RPMI8226 (cell line): ENCODE data around the gene CDH5.
A peak's percentile ranks its signal among the peaks of the same experiment; 100 is the strongest.
"Not testable (repeated sequence)": the region's sequence is repeated elsewhere in the genome, so short reads cannot be mapped to it uniquely, and the experiment has no call there.

Experiments used
- DNase-seq: peaks from one replicate; pipeline ENCODE4 v3.0.0-alpha.2; 2015

Gene CDH5, protein sequence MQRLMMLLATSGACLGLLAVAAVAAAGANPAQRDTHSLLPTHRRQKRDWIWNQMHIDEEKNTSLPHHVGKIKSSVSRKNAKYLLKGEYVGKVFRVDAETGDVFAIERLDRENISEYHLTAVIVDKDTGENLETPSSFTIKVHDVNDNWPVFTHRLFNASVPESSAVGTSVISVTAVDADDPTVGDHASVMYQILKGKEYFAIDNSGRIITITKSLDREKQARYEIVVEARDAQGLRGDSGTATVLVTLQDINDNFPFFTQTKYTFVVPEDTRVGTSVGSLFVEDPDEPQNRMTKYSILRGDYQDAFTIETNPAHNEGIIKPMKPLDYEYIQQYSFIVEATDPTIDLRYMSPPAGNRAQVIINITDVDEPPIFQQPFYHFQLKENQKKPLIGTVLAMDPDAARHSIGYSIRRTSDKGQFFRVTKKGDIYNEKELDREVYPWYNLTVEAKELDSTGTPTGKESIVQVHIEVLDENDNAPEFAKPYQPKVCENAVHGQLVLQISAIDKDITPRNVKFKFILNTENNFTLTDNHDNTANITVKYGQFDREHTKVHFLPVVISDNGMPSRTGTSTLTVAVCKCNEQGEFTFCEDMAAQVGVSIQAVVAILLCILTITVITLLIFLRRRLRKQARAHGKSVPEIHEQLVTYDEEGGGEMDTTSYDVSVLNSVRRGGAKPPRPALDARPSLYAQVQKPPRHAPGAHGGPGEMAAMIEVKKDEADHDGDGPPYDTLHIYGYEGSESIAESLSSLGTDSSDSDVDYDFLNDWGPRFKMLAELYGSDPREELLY

DNA sequence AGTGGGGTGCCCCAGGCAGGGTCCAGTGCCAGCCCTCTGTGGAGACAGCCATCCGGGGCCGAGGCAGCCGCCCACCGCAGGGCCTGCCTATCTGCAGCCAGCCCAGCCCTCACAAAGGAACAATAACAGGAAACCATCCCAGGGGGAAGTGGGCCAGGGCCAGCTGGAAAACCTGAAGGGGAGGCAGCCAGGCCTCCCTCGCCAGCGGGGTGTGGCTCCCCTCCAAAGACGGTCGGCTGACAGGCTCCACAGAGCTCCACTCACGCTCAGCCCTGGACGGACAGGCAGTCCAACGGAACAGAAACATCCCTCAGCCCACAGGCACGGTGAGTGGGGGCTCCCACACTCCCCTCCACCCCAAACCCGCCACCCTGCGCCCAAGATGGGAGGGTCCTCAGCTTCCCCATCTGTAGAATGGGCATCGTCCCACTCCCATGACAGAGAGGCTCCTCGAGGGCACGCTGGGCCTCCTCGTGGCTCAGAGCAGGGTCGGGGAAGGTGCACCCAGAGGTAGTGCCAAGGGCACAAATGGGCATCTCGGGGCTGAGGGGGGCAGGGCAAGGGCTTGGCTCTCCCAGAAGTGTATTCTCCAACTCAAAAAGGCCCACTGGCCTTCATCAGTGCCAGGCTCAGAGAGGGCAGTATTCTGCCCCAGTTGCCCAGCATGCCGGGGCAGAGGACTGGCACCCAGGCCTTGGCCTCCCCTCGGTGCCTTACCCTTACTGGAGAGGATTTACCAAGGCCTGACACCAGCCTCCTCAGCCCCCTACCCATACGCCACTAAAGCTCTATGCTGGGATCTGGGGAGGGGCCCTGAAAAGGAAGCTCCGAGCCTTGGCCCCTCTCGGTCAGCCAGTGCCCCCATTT, at the start of gene CDH5:
TSS of gene CDH5 (plus strand) at position 259 of the 867 bp plus-strand sequence. CDS start 12,647 bp downstream, outside the sequence.
- no peak for DNase-seq

DNA sequence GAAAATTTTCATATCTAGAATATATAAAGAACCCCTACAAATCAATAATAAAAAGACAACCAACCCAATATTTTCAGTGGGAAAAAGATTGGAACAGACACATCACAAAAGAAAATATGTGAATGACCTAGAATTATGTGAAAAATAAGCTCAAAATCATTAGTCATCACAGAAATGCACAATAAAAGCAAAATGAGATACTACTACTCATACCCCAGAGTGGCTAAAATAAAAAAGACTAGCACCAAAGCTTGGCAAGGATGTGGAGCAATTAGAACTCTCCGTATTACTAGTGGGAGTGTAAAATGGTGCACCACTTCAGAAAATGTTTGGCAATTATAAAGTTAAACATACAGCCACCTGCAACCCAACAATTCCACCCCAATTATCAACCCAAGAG, 48.0 kb upstream of the CDH5 start:
- no peak for DNase-seq

DNA sequence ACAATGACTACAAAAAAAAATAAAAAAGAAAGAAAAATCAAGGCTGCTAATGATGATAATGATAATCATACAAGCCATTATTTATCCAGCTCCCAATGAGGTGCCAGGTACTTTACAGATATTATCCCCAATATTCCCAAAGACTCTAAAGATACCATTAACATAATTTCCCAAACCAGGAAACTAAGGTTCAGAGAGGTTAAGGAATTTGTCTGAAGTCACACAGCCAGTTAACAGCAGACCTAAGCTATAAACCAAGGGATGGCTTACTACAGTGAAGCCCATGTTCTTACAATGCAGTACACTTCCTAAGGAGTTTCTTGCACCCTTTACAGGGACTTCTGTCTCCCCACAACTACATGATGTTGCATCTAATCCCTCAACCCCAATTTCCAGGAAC, 45.7 kb upstream of the CDH5 start:
- no peak for DNase-seq

DNA sequence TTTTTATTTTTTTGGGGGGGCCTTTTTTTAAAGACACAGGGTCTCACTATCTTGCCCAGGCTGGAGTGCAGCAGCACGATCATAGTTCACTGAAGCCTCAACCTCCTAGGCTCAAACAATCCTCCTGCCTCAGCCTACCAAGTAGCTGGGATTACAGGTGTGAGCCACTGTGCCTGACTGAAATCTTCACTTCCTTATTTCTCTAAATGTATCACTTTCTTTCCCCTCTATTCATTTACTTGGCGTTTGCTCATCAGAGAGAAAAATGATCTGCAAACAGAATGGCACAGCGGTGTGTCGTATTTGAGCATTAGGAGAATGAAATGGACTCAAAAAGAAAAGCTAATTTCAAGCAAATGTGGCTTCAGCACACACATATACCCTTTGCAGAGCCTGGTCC, 44.3 kb upstream of the CDH5 start:
- DNase-seq = peak; percentile 28

DNA sequence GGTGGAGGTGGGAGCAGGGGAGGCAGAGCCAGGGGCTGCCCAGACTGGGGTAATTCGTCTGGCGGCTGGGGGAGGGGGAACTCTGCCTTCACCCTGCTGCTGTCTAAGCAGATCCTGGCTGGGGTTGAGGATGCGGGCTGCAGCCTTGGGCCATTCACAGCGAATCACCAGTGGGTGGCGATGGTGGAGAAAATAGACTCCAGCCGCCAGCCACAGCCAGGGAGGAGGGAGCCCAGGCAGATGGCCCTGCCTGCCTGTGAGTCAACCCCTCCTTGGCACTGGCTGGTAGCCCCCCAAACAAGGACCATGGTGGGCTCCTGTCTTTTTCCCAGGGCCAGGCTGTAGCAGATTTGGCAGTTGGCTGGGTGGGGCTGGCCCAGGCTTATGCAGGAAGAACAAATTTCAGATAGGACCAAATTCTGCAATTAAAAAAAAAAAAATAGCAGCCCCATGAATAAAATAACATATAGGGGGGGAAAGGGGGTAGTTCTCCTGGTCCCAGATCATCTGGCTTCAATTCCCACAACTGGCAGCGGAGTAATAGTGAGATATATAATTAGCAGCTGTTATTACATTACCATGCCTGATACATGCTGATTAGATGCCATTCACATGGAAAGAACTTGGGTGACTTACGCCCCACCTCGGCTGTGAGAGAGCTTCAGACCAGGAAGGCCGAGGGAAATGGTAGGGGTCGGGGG, 41.5 kb upstream of the CDH5 start:
- peak; percentile 74 for DNase-seq

DNA sequence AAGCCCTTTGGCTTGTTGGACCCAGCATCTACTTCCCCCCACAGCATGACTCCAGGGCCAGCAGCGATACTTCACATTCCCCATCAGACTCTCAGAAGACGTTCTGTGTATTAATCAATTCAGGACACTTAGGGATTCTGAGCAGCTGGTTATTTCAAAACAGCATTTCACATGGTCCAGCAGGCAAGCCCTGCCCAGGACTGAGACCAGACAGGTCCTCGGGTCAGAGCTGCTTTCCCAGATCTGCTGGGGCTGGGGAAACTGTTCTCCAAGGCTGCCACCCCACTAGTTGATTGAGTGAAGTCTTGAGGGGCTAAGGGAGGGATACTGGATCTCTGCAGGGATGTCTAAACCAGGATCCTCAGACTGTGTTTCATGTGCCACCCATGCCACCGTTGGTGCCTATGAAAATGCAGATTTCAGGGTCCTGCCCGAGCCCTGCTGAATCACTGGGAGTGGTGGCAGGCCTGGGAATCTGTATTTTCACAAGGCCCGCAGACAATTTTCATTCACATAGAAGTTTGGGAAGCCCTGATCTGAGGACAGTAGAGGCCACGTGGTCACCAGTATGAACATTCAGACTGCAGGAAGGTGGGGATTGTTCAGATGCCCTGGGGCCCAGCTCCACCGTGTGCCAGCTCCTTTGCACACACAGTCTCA, 40.6 kb upstream of the CDH5 start:
- no peak for DNase-seq

DNA sequence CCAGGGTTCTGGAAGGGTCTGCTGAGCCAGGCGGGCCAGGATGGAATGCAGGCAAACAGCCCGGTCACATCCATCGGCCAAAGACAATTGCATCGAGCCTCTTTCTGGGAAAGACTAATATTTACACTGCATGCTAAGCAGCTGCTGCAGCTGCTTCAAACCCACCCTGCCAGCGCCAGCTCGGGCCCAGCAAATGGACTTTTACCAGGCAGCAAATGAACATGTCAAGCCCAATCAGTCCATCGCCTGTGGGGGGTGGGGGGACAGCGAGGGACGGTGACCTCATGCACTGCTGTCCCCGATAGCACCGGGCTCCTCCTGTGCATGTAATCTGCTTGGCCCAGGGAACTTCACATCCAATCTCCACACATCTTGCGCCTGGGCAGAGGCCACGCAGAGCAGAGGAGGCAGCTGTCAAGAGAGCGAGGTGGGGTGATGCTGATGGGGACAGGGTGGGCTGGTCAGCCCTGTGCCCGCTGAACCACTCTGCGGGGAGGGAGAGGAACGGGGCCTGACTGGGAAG, 39.4 kb upstream of the CDH5 start:
- no peak for DNase-seq

DNA sequence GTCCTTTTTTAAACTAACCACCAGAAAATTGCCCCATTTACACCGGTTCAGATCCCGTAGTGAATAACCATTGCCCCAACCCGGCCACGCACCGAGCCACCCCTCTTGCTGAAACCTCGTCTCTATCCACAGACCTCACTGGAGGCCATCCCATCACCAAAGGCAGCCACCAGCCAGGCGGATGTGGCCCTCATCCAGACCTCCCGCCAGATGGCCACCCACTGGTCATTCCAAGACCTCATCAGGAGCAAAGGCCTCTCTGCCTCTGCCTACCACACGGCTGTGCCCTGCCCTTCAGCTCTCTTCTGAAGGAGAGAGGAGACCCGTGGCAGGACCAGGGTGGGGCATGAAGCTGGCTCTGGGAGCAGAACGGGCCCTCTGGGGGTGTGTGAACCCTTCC, 38.2 kb upstream of the CDH5 start:
- no peak for DNase-seq

DNA sequence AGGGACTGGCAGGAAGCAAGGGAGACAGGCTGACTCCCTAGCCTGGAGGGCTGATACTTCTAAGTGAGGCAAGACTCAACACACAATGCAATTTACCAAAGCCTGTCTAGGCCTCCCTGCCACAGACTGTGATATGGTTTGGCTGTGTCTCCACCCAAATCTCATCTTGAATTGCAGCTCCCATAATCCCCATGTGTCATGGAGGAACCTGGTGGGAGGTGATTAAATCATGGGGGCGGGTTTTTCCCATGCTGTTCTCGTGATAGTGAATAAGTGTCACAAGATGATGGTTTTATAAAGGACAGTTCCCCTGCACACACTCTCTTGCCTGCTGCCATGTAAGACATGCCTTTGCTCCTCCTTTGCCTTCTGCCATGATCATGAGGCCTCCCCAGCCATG, 35.0 kb upstream of the CDH5 start:
- not testable (repeated sequence) for DNase-seq

DNA sequence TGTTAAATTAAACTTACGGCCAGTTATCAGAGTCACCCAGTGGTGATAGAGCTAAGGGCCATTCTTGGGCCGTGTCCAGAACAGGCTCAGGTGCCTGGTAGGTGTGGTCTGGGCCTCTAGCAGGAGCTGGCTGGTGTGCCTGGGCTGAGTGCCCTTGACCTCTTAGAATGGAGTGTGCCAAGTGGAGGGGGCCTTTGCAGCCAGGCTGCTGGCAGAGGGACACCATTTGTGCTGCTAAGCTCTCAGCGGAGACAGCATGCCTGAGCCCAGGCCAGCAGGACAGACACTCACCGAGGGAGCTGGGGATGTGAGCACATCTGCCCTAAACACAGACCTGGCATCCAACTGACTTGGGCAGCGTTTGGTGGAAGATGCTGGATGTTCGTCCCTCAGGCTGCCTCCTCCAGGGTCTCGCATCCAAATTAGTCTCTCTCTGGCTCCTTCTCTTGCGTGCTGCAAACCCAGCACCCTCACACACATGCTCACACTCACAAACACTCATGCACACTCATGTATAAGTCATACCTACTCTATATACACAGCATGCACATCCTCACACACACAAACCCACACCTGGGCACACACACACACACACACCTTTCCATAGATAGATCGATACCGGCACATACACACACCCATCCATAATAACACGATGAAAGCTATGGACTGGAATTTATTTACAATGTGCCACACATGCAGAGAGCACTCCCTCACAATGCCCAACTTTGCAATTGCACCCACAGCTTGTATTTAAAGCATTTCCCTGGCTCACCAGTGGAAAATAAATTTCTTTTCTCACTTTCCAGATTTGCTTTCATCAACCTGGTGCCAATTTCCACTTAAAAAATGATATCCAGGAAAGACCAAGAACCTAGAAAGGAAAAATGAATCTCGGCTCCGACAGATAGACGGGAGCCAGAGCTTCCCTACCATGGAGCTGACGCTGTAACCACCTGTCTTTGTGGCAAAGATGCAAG, 33.6 kb upstream of the CDH5 start:
- no peak for DNase-seq

DNA sequence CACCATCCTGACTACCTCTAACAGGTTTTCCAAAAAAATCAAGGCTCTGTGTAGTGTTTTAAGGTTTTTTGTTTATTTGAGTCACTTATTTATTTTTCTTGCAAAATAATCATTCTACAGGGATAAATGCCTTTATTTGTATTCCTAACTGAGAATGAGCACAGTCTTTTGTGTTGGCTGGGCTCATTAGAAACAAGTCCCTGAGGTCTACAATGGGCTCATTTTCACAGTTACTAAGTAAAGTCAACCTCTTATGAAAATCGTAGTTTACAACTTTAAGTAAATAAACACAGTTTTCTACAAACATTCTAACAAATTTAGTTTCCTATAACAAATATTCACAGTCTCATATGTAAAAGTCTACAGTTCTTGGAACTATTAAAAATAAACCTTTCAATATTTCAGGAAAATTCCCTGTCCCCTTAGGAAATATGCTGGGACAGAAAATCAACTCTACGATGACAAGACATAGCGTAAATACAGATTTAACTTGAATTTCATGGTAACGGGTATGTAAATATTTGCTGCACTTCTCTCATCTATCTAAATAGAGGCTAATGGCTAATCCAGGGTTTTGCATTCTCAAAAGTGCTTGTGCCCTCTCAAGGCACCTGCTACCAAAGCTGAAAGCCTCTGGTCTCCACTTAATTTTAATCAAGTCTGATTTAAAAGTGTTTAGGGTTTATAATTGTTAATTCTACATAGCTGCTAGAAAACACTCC, 31.5 kb upstream of the CDH5 start:
- no peak for DNase-seq

DNA sequence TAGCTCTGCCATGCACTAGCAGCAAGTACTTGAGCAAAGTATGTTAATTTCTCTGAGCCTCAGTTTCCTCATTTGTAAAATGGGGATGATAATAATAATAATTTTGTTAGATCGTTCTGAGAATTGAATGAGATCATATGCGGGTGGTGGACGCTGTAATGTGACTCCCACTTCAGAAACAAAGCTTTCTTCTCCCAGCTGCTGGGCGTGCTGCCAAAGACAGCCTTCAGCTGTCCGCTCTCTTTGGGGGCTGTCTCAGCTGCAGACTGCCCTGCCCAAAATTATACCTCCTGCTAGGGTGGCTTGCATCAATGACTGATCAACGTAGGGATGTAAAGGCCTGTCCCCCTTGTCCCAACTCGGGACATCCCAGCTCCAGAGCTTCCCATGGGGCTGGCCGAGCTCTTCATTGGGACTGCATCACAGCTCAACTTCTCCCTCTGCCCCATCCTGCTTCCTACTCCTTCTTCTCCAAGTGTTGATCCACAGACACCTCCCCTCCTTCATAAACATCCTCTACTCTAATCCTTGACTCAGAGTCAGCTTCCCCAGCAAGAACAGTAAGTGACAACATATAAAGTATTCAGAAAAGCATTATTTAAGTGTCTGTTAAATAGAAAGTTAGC, 30.7 kb upstream of the CDH5 start:
- peak; percentile 69 for DNase-seq

DNA sequence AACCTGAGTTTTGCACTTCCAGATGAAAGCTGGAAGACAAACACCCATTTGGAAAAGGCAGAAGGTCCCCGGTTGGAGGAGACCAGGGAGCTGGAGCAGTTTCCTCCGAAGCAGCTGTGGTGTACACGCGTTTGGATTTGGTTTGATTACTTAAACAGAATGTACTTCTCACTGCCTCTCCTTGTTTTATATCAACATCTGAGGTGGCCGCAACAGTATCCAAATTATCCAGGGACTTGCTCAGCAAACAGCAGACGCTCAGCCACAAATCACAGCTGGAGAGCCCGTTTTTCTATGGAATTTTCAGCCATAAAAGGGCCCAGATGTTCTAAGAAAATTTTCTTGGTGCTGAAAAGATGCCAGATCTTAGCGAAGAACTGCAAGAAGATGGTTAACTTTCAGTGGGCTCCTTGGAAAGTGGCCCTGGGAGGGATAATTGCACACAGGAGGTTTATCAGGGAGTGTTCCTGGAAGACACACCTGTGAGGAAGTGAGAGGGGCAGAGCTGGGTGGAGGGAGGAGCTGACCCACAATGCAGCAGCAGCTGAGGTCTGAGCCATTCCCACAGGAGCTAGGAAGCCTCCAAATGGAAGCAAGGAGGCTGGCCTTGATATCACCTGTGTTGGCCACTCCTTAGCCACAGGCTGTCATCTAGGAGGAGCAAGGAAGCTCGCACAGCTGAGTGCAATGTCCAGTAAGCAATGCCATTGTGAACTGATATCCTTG, 28.9 kb upstream of the CDH5 start:
- no peak for DNase-seq

DNA sequence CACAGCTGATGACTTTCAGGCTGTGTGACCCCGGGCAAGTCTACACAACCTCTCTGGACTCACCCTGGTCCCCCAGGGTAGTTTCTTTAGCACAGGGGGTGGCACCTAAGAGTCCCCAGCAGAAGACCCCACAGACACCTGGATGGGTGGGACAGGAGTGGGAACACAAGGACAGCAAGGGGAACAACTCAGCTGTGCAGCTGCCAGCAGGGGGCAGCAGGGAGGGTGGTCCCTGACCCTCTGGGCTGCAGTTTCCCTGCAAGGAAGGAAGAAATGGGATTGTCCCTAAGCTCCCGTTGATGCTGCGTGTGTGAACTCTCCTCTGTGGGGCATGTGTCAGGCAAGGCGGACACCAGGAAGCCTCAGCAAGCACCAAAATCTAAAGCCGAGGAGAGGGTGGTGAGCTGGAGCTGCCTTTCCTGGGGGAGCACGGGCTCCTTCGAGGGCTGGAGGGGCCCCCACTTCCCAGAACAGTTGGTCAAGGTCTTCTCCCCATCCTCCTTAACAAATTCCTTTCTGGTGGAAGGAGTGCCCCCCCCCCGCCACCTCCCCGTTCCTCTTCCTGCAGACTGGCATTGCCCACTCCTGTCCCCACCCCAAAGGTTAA, 24.1 kb upstream of the CDH5 start:
- peak; percentile 44 for DNase-seq

DNA sequence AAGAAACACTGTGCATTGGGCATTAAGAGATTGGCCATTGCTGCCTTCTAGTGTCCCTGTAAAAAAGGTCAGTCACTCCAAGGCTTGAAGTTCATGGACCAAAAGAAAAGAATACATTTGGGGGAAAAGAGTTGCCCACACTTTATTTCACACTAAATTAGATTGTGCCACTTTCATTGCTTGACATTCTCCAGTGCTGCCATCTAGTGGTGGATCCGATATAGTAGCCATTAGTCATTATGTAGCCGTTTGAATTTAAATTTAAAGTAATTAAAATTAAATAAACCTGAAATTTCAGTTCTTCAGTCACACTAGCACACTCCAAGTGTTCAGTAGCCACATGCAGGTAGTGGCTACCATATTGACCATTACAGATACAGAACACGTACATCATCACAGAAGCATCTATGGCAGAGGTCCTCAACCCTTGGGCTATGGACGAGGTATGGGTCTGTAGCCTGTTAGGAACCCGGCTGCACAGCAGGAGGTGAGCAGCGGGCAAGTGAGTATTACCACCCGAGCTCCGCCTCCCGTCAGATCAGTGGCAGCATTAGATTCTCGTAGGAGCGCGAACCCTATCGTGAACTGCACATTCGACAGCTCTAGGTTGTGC, 21.9 kb upstream of the CDH5 start:
- peak; percentile 70 for DNase-seq

DNA sequence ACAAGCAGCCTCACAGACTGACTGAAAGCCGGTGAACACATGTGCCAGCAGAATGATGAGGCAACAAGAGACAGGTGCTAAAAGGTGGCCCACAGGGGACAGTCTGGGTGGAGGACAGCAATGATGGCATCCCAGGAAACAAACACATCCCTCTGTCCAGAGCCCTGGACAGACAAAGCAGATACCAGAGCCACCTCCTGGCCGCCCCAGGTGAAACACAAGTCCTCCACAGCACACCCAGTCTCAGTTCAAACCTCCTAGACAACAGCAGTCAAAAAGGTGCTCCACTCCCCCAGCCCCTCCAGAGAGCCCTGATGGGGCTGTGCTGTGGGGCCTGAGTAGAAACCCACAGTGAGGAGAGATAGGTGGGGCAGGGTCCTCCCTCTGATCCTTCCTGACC, 20.3 kb upstream of the CDH5 start:
- DNase-seq = no peak

DNA sequence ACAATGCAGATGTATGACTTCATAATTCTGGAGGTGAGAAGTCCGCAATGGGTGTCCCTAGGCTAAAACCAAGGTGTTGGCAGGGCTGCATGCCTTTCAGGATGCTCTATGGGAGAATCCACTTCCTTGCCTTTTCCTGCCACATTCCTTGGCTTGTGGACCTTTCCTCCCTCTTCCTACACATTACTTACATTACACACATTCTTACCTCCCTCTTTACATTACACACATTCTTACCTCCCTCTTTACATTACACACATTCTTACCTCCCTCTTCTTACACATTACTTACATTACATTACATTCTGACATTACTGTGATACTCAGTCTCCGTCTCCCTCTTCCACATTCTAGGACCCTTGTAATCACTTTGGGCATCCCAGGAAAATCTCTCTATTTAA, 14.2 kb upstream of the CDH5 start:
- no peak for DNase-seq

DNA sequence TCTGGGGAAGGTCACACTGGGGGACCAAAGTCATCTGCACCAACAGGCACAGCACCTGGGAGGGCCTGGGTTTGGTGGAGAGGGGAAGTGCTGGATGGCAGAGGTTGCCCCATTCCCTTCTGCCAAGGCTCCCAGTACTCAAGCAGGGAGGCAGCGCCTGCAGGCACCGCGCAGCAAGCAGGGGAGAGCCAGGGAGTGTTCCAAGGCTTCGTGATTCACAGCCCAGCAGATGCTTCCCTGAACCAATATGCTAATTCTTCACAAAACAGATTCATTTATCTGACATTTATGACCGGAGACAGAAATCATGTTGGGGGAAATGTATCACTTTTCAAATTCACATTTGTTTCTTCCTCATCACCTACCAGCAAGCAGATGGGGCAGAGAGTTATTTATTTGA, 13.4 kb upstream of the CDH5 start:
- no peak for DNase-seq
